Esophagus squamous epithelium (tissue), 5 donors: ENCODE data around the gene CNBP. TPM values are rescaled to one million over a fixed set of nuclear protein-coding genes. Genes with fewer than 3 reads are reported as not detected.

Experiments used
- DNase-seq: peaks from one replicate; lab custom pipeline; 2025; lab: John Stamatoyannopoulos, UW
- H3K27ac ChIP-seq, 4 donors: fragments of 200-600 bp; sonication (generic); one replicate each; pipeline ENCODE4 v1.5.1; 2016 to 2019; ENCODE audit warnings: mild to moderate bottlenecking in 1 of 4
- H3K27me3 ChIP-seq, 4 donors: fragments of 200-600 bp; sonication (generic); 1 replicate in 3 of 4; 2 replicates in 1 of 4; pipeline versions ENCODE4 v1.5.1 to v1.6.0; 2017 to 2021; ENCODE audit warnings: antibody characterized with exemption in 1 of 4
- H3K36me3 ChIP-seq, 3 donors: fragments of 200-600 bp; sonication (generic); one replicate each; pipeline ENCODE4 v1.5.1; 2016 to 2019
- H3K4me1 ChIP-seq, 3 donors: fragments of 200-600 bp; sonication (generic); one replicate each; pipeline ENCODE4 v1.5.1; 2017 to 2019
- H3K4me3 ChIP-seq, 4 donors: fragments of 200-600 bp; sonication (generic); 1 replicate in 3 of 4; 2 replicates in 1 of 4; pipeline ENCODE4 v1.5.1; 2016 to 2019; ENCODE audit warnings: mild to moderate bottlenecking in 2 of 4, moderate library complexity in 1 of 4
- H3K9me3 ChIP-seq, 3 donors: fragments of 200-600 bp; sonication (generic); one replicate each; pipeline ENCODE4 v1.5.1; 2016 to 2019
- CTCF ChIP-seq, 6 experiments: fragments of 450-650 bp in 4 of 6; fragments of 200-600 bp in 2 of 6; sonication (generic) in 2 of 6; IDR thresholded peaks; one replicate each; pipeline ENCODE4 v1.5.1; 2016 to 2019; ENCODE audit warnings: antibody characterized with exemption in 6 of 6, mild to moderate bottlenecking in 4 of 6, moderate library complexity in 4 of 6
- POLR2A ChIP-seq, 4 donors: fragments of 450-650 bp; IDR thresholded peaks; one replicate each; pipeline ENCODE4 v1.6.1; 2017; ENCODE audit warnings: antibody characterized with exemption in 4 of 4, mild to moderate bottlenecking in 4 of 4, moderate library complexity in 3 of 4
- WGBS, 2 donors: methylation state at CpG; one replicate each; pipeline ENCODE4 v1.1.5; 2018; 5-methylcytosine and 5-hydroxymethylcytosine counted together
- intact Hi-C: fragments of 100-400 bp; cut with DNase I; formaldehyde crosslinking; loops from one replicate; pipeline ENCODE4 v1.15.0; 2022
- total RNA-seq, 4 donors: library from RNA; depleted of rRNA; stranded (reverse); fragments of >200 nt; gene quantifications; one replicate each; pipeline ENCODE4 v1.1.0, GENCODE V29; 2016
- donor health status: DM: yes; HTN: yes; CAD: no.

CNBP gene
- total RNA-seq, 4 donors from 2014 or later, result 209 to 435 (median 293) TPM

DNA sequence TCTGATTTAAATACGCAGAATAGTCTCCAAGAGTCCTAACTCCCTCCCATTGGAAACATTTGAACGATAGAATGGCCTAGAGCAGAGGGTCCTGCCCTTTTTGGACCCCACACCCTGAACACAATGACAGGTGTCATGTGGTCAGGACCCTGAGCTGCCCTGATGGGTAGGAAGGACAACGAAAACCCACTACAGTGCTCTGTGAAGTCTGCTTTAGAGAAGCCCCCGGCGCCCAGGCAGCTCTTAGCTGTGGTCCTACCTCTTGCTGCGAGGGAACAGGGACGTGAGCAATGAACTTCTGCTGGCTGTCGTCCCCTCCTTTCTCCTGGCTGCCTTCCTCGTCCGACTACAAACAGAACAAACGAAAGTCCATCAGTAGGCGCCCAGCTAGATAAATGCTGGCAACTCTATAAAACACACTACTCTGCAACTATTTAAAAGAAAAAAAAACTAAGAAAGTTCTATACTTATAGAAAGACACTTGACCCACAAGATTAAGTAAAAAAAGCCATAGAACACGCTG, 53.3 kb downstream of the CNBP start:
- WGBS, 2 donors, result 86 to 91% methylated on average over 6 to 11 of the region's 13 CpGs
- Histone ChIP-seq H3K4me3 (no peak overlapping the region), H3K27me3 (no peaks in the 10 kb centered on the region), H3K4me1 (no peaks in the 10 kb centered on the region), H3K9me3 (no peaks in the 10 kb centered on the region), H3K27ac (no peak overlapping the region), H3K36me3 (peaks cover 40 to 88% (median 52%) of the 10 kb centered on the region in 3 donors)
- intact Hi-C loops, result no loop called here
- no peak for DNase-seq
- no peak for TF ChIP-seq POLR2A (IDR thresholded peaks at IDR 0.05)
- TF ChIP-seq CTCF (IDR thresholded peaks at IDR 0.05), result no peak

DNA sequence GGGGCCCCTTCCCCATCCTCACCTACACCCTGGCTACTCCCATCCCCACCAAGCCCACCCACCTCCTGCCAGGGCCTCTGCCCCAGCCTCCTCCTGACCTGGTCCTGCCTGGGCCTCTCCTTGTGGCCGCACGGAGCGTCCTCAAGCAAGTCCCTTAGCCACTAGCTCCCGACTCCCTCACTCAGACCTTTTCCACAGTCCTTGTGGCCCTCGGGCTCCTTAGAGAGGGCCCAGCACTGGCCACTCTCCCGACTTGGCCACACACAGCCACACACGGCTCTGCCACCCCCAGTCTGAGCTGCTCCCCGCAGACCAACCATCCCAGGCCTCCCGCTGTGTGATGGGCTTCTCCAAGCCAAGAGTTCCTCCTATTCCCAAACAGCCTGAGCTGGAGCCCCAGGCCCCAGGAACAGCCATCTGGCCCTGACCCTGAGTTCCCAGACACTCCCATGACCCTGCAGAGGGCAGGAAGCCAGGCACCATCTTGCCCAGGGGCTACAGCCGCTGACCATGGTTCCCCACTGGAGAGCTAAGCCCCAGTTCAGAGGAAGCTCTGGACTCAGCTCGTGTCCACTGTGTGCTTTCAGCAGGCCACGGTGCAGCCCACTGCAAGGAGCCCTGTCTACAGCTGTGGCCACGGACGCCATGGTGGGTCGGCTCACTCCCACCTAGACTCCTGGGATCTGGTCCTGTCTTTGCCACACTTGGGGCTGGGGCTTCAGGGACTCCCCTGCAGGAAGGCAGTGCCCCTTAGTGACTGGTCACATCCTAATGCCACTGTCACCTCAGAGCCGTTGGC, 55.1 kb downstream of the CNBP start:
- Histone ChIP-seq H3K27ac (no peak overlapping the region), H3K36me3 (peaks cover 26 to 70% (median 43%) of the 10 kb centered on the region in 3 donors), H3K9me3 (no peaks in the 10 kb centered on the region), H3K4me1 (peaks cover 0 to 2% (median 0%) of the 10 kb centered on the region in 3 donors), H3K4me3 (no peak overlapping the region), H3K27me3 (no peaks in the 10 kb centered on the region)
- no peak for DNase-seq
- no peak for TF ChIP-seq POLR2A (IDR thresholded peaks at IDR 0.05)
- TF ChIP-seq CTCF (IDR thresholded peaks at IDR 0.05), result no peak
- intact Hi-C loops, result no loop called here
- WGBS, 2 donors, result 87 to 96% methylated on average over 3 to 11 of the region's 16 CpGs

DNA sequence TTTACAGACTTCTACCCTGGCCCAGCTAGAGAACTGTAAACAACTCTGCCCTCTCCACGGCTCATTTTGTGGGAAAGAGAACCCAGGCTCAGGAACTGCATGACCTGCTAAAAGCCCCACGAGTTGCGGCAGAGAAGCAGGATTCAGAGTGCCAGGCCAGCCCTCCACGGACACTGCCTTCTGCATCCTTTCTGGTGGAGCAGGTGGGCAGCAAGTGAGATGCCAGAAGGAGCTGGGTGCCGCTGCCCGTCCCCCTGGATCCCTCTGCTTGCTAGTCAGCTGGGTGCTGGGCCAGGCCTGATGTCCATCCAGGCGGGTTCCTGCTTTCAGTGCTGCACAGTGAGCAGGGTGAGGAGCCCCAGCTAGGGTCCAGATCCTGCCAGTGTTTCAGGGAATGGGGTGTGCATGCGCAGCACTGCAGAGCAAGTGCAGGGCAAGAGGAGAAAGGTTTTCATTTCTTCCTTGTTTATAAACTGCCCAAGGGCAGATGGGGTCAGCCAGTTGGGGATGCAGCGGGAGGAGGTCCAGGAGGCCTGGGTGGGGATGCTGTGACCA, 56.9 kb downstream of the CNBP start:
- Histone ChIP-seq H3K4me1 (peaks cover 0 to 18% (median 4%) of the 10 kb centered on the region in 3 donors), H3K9me3 (no peaks in the 10 kb centered on the region), H3K27ac (no peak overlapping the region), H3K36me3 (peaks cover 18 to 53% (median 27%) of the 10 kb centered on the region in 3 donors), H3K4me3 (no peak overlapping the region), H3K27me3 (no peaks in the 10 kb centered on the region)
- TF ChIP-seq POLR2A (IDR thresholded peaks at IDR 0.05) (no peak), CTCF (IDR thresholded peaks at IDR 0.05) (no peak)
- no peak for DNase-seq
- WGBS, 2 donors, result 94% methylated on average over 7 of the region's 9 CpGs; no CpG with 5 or more reads in 1 of the 2 donors
- intact Hi-C loops, result no loop called here

GRCh38 chr3:129123314-129124060, 60.2 kb downstream of the CNBP start:
- WGBS, 2 donors, result 57 to 62% methylated on average over 5 of the region's 5 CpGs
- intact Hi-C loops, result no loop called here
- Histone ChIP-seq H3K4me3 (no peak overlapping the region), H3K4me1 (peaks cover 16 to 42% (median 16%) of the 10 kb centered on the region in 3 donors), H3K27ac (peak overlapping the region in 3 of 4 donors; percentile 88 to 97 (median 94)), H3K36me3 (peaks cover 0 to 20% (median 5%) of the 10 kb centered on the region in 3 donors), H3K9me3 (no peaks in the 10 kb centered on the region), H3K27me3 (no peaks in the 10 kb centered on the region)
- no peak for TF ChIP-seq CTCF (IDR thresholded peaks at IDR 0.05)
- TF ChIP-seq POLR2A (IDR thresholded peaks at IDR 0.05), result no peak
- DNase-seq, result no peak
